H9 (cell line): ENCODE measurements around the gene TAF15. TPM values are rescaled to one million over a fixed set of nuclear protein-coding genes. Genes with fewer than 3 reads are reported as not detected.

Source experiments
- DNase-seq: peaks from one replicate; pipeline ENCODE4 v3.0.0-alpha.2; 2017
- H2AFZ ChIP-seq: one replicate; pipeline ENCODE4 v1.6.1; 2013; ENCODE audit warnings: mild to moderate bottlenecking, low read length, control low read depth, moderate library complexity
- H2AK5ac ChIP-seq: 2 replicates; pipeline ENCODE4 v1.6.1; 2013; ENCODE audit warnings: low read length, control low read depth, mixed read lengths; ENCODE audit not compliant: insufficient read length
- H2BK120ac ChIP-seq: one replicate; pipeline ENCODE4 v1.6.1; 2013; ENCODE audit warnings: low read depth, mild to moderate bottlenecking, low read length, control low read depth, inconsistent platforms; ENCODE audit not compliant: poor library complexity, severe bottlenecking
- H2BK12ac ChIP-seq: 2 replicates; pipeline ENCODE4 v1.6.1; 2013; ENCODE audit warnings: low read length, control low read depth, mixed read lengths, low read depth; ENCODE audit not compliant: insufficient read length
- H2BK15ac ChIP-seq: 2 replicates; pipeline ENCODE4 v1.6.1; 2013; ENCODE audit warnings: low read depth, low read length, control low read depth
- H2BK20ac ChIP-seq: one replicate; pipeline ENCODE4 v1.6.1; 2013; ENCODE audit warnings: low read depth, mild to moderate bottlenecking, low read length, control low read depth, inconsistent platforms; ENCODE audit not compliant: poor library complexity, severe bottlenecking
- H2BK5ac ChIP-seq: 2 replicates; pipeline ENCODE4 v1.6.1; 2013; ENCODE audit warnings: low read length, control low read depth, mixed read lengths; ENCODE audit not compliant: insufficient read length
- H3K14ac ChIP-seq: 2 replicates; pipeline ENCODE4 v1.6.1; 2013; ENCODE audit warnings: low read length, control low read depth; ENCODE audit not compliant: insufficient read depth
- H3K18ac ChIP-seq: 2 replicates; pipeline ENCODE4 v1.6.1; 2013; ENCODE audit warnings: low read depth, mild to moderate bottlenecking, mixed read lengths, low read length, control low read depth; ENCODE audit not compliant: insufficient read length
- H3K23ac ChIP-seq: 2 replicates; pipeline ENCODE4 v1.6.1; 2013; ENCODE audit warnings: low read length, control low read depth, mixed read lengths, low read depth; ENCODE audit not compliant: insufficient read length
- H3K23me2 ChIP-seq: 2 replicates; pipeline ENCODE4 v1.6.1; 2013; ENCODE audit warnings: low read depth, mild to moderate bottlenecking, mixed read lengths, low read length, control low read depth; ENCODE audit not compliant: insufficient read length, poor library complexity, severe bottlenecking
- H3K27ac ChIP-seq: 2 replicates; pipeline ENCODE4 v1.5.1; 2013; ENCODE audit warnings: low read length, control low read depth, mixed read lengths, low read depth; ENCODE audit not compliant: insufficient read length
- H3K27me3 ChIP-seq: 2 replicates; pipeline ENCODE4 v1.6.1; 2013; ENCODE audit warnings: low read length, control low read depth, inconsistent platforms; ENCODE audit not compliant: insufficient read depth
- H3K4ac ChIP-seq: 2 replicates; pipeline ENCODE4 v1.6.1; 2013; ENCODE audit warnings: low read depth, mild to moderate bottlenecking, control low read depth, inconsistent platforms, low read length, moderate library complexity
- H3K4me1 ChIP-seq: 2 replicates; pipeline ENCODE4 v1.6.1; 2013; ENCODE audit warnings: low read length, control low read depth, inconsistent platforms; ENCODE audit not compliant: insufficient read depth
- H3K4me2 ChIP-seq: 2 replicates; pipeline ENCODE4 v1.6.1; 2013; ENCODE audit warnings: low read length, control low read depth, mixed read lengths; ENCODE audit not compliant: insufficient read length, insufficient read depth
- H3K56ac ChIP-seq: 2 replicates; pipeline ENCODE4 v1.6.1; 2013; ENCODE audit warnings: low read depth, mild to moderate bottlenecking, mixed read lengths, low read length, control low read depth; ENCODE audit not compliant: insufficient read length
- H3K79me1 ChIP-seq: 2 replicates; pipeline ENCODE4 v1.6.1; 2013; ENCODE audit warnings: low read depth, mild to moderate bottlenecking, moderate library complexity, low read length, control low read depth, inconsistent platforms; ENCODE audit not compliant: insufficient read depth, poor library complexity, severe bottlenecking
- H3K79me2 ChIP-seq: 2 replicates; pipeline ENCODE4 v1.6.1; 2013; ENCODE audit warnings: low read length, control low read depth, inconsistent platforms; ENCODE audit not compliant: insufficient read depth
- H3K9ac ChIP-seq: 2 replicates; pipeline ENCODE4 v1.6.1; 2013; ENCODE audit warnings: low read length, control low read depth, mixed read lengths; ENCODE audit not compliant: insufficient read length; ENCODE audit errors: extremely low read depth
- H3K9me3 ChIP-seq: one replicate; pipeline ENCODE4 v1.6.1; 2013; ENCODE audit warnings: low read depth, low read length, inconsistent platforms; ENCODE audit not compliant: control insufficient read depth
- H3T11ph ChIP-seq: one replicate; pipeline ENCODE4 v1.6.1; 2013; ENCODE audit warnings: mild to moderate bottlenecking, low read length, control low read depth, inconsistent platforms
- H4K20me1 ChIP-seq: one replicate; pipeline ENCODE4 v1.6.1; 2013; ENCODE audit not compliant: control insufficient read depth, insufficient read length, insufficient read depth
- H4K5ac ChIP-seq: 2 replicates; pipeline ENCODE4 v1.6.1; 2013; ENCODE audit warnings: low read depth, mild to moderate bottlenecking, mixed read lengths, low read length, control low read depth; ENCODE audit not compliant: insufficient read length
- H4K8ac ChIP-seq: replicated peaks from 2 replicates; pipeline ENCODE4 v1.6.1; 2013; ENCODE audit warnings: low read length, control low read depth, mixed read lengths, low read depth; ENCODE audit not compliant: insufficient read length
- H4K91ac ChIP-seq: 2 replicates; pipeline ENCODE4 v1.6.1; 2013; ENCODE audit warnings: low read depth, mild to moderate bottlenecking, moderate library complexity, mixed read lengths, low read length, control low read depth; ENCODE audit not compliant: insufficient read length
- H3K27ac Mint-ChIP-seq, 3 experiments: 2 replicates in 2 of 3; 3 replicates in 1 of 3; pipeline ENCODE4 v1.8.0; 2020 to 2021; ENCODE audit warnings: mixed read lengths in 3 of 3, mild to moderate bottlenecking in 1 of 3, moderate library complexity in 1 of 3
- H3K27me3 Mint-ChIP-seq: 2 replicates; pipeline ENCODE4 v1.8.0; 2021; ENCODE audit warnings: low read depth, mild to moderate bottlenecking, moderate library complexity, mixed read lengths
- H3K36me3 Mint-ChIP-seq, 3 experiments: 2 replicates in 2 of 3; 3 replicates in 1 of 3; pipeline ENCODE4 v1.8.0; 2020 to 2021; ENCODE audit warnings: low read depth in 3 of 3, mixed read lengths in 3 of 3; ENCODE audit not compliant: insufficient read depth in 1 of 3
- H3K4me1 Mint-ChIP-seq, 2 experiments: 2 replicates each; pipeline ENCODE4 v1.8.0; 2020; ENCODE audit warnings: mixed read lengths in 2 of 2
- H3K4me3 Mint-ChIP-seq, 2 experiments: 2 replicates in 1 of 2; 3 replicates in 1 of 2; pipeline ENCODE4 v1.8.0; 2020 to 2021; ENCODE audit warnings: mild to moderate bottlenecking in 2 of 2, mixed read lengths in 2 of 2, moderate library complexity in 1 of 2
- H3K9me3 Mint-ChIP-seq, 2 experiments: 2 replicates in 1 of 2; 3 replicates in 1 of 2; pipeline ENCODE4 v1.8.0; 2020; ENCODE audit warnings: mild to moderate bottlenecking in 2 of 2, mixed read lengths in 2 of 2, moderate library complexity in 1 of 2
- CTCF ChIP-seq: fragments of 200-600 bp; sonication (generic); conservative IDR thresholded peaks from 3 replicates; pipeline ENCODE4 v1.8.0; 2021; ENCODE audit warnings: antibody characterized with exemption, mild to moderate bottlenecking
- WGBS: extraction: QIAGEN DNeasy Blood & Tissue Kit; methylation state at CpG from one replicate; pipeline ENCODE4 v1.1.7; 2013; ENCODE audit warnings: missing lambda C conversion rate, low lambda C conversion rate, mixed read lengths; ENCODE audit not compliant: insufficient read length; ENCODE audit errors: extremely low coverage; 5-methylcytosine and 5-hydroxymethylcytosine counted together
- total RNA-seq: library from RNA; stranded (reverse); gene quantifications from 2 replicates; pipeline ENCODE4 v1.2.1, GENCODE V29; 2021

The TAF15 gene
- total RNA-seq, 1 experiment from 2014 or later = 304 TPM

DNA sequence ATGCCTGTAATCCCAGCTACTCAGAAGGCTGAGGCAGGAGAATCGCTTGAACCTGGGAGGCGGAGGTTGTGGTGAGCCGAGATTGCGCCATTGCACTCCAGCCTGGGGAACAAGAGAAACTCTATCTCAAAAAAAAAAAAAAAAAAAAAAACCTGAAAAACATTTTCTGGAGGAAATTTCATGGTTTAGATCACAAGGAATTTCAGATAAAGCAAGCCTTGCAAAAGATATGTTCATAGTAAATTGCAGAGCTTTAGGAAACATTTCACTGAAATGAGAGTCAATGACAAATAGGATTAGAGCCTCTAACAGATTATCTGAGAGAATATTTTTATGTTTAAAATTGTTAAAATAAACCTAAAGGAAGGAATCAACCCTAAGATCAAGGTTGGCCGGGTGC, 3.2 kb downstream of the TAF15 start:
- no peak overlapping the region for H2BK20ac ChIP-seq
- no peak overlapping the region for H3K23ac ChIP-seq
- H4K91ac ChIP-seq = no peak overlapping the region
- no peak overlapping the region for H3K4ac ChIP-seq
- H3K27ac ChIP-seq = no peak overlapping the region
- no peaks in the 10 kb centered on the region for H3K9me3 ChIP-seq
- no peak for DNase-seq
- no peak for TF ChIP-seq CTCF
- no peak overlapping the region for H4K5ac ChIP-seq
- no peak overlapping the region for H4K8ac ChIP-seq
- H3K27ac Mint-ChIP-seq = no peak overlapping the region
- H2BK5ac ChIP-seq = no peak overlapping the region
- H3K79me1 ChIP-seq = peaks cover 5% of the 10 kb centered on the region
- H2AFZ ChIP-seq = no peak overlapping the region
- no peak overlapping the region for H3K14ac ChIP-seq
- H3K9ac ChIP-seq = no peak overlapping the region
- no CpG with 5 or more reads among the region's 5 CpGs for WGBS
- H2BK120ac ChIP-seq = no peak overlapping the region
- peaks cover 2% of the 10 kb centered on the region; the same call in 1 of the 2 replicates for H3K4me1 ChIP-seq
- no peak overlapping the region for H3T11ph ChIP-seq
- no peak overlapping the region for H3K4me3 Mint-ChIP-seq
- peaks cover 23 to 58% (median 30%) of the 10 kb centered on the region in 3 experiments; a peak in 6 of 7 replicates for H3K36me3 Mint-ChIP-seq
- peaks cover 4% of the 10 kb centered on the region for H3K23me2 ChIP-seq
- H3K27me3 ChIP-seq = no peaks in the 10 kb centered on the region
- no peaks in the 10 kb centered on the region for H3K9me3 Mint-ChIP-seq
- no peak overlapping the region for H2BK12ac ChIP-seq
- no peaks in the 10 kb centered on the region for H4K20me1 ChIP-seq
- no peak overlapping the region for H3K56ac ChIP-seq
- no peak overlapping the region for H2BK15ac ChIP-seq
- no peak overlapping the region for H3K18ac ChIP-seq
- no peaks in the 10 kb centered on the region; the same call in 1 of the 2 replicates for H3K27me3 Mint-ChIP-seq
- H2AK5ac ChIP-seq = no peak overlapping the region
- peaks cover 39 to 40% of the 10 kb centered on the region in 2 experiments for H3K4me1 Mint-ChIP-seq
- H3K4me2 ChIP-seq = no peak overlapping the region
- peaks cover 37% of the 10 kb centered on the region; the same call in 1 of the 2 replicates for H3K79me2 ChIP-seq
